SK-N-MC (cell line): Measurements from ENCODE around the gene PTPRC.

Experiments used
- EZH2 ChIP-seq: fragments of 200-600 bp; sonication (generic); IDR thresholded peaks from one replicate; pipeline ENCODE4 v1.6.1; 2017; ENCODE audit warnings: antibody characterized with exemption
- FOXP2 ChIP-seq: optimal IDR thresholded peaks from 2 replicates; pipeline ENCODE3; 2011; ENCODE audit warnings: mild to moderate bottlenecking, moderate library complexity; ENCODE audit not compliant: insufficient read depth; ENCODE audit errors: extremely low read length, control extremely low read depth
- POLR2AphosphoS5 ChIP-seq: IDR thresholded peaks from 2 replicates; pipeline ENCODE4 v1.6.1; 2012; ENCODE audit warnings: mild to moderate bottlenecking, low read depth, low read length, borderline replicate concordance

GRCh38 chr1:198597690-198598430 is 41.0 kb upstream of the PTPRC start:
- no peak for TF ChIP-seq EZH2
- no peak for TF ChIP-seq FOXP2
- TF ChIP-seq POLR2AphosphoS5, result no peak
